B cell (primary cell): ENCODE data around the gene XAF1. TPM values are rescaled to one million over a fixed set of nuclear protein-coding genes. Genes with fewer than 3 reads are reported as not detected.

Experiments used
- ATAC-seq: fragments of 200-7000 bp; cut with Tn5 transposase; one replicate; pipeline ENCODE4 v1.10.0; 2021; ENCODE audit warnings: low read depth, mild to moderate bottlenecking, moderate number of reproducible peaks, moderate library complexity
- CTCF ChIA-PET: fragments of 350-600 bp; sonication (Branson Sonifier 250); formaldehyde crosslinking; loops from one replicate; lab custom pipeline; 2021; ENCODE audit warnings: antibody characterized with exemption, inconsistent platforms; lab: Charles Lee
- POLR2A ChIA-PET: fragments of 350-600 bp; sonication (Branson Sonifier 250); formaldehyde crosslinking; loops from one replicate; lab custom pipeline; 2021; ENCODE audit warnings: antibody characterized with exemption; lab: Charles Lee
- DNase-seq: peaks from one replicate; pipeline ENCODE4 v3.0.0; 2013
- H2AFZ ChIP-seq: 2 replicates; pipeline ENCODE4 v1.6.1; 2012; ENCODE audit warnings: mild to moderate bottlenecking, low read depth, low read length; ENCODE audit not compliant: insufficient read depth, poor library complexity, severe bottlenecking
- H3K27ac ChIP-seq, 2 donors: 1 replicate in 1 of 2; 2 replicates in 1 of 2; pipeline ENCODE4 v1.5.1; 2012 to 2013; ENCODE audit warnings: low read length in 2 of 2, mild to moderate bottlenecking in 2 of 2, moderate library complexity in 1 of 2
- H3K27me3 ChIP-seq, 4 experiments: fragments of 200-600 bp in 1 of 4; sonication (generic) in 1 of 4; replicated peaks in 1 of 4; 1 replicate in 2 of 4; 2 replicates in 2 of 4; pipeline versions ENCODE4 v1.6.1 to v1.7.0; 2013 to 2016; ENCODE audit warnings: low read length in 3 of 4, mild to moderate bottlenecking in 2 of 4, mixed read lengths in 1 of 4, moderate library complexity in 1 of 4; ENCODE audit not compliant: insufficient read depth in 4 of 4, control insufficient read depth in 3 of 4; ENCODE audit errors: control extremely low read depth in 1 of 4
- H3K36me3 ChIP-seq, 2 experiments: replicated peaks in 1 of 2; 1 replicate in 1 of 2; 2 replicates in 1 of 2; pipeline versions ENCODE4 v1.6.1 to v1.7.1; 2013; ENCODE audit warnings: low read length in 1 of 2; ENCODE audit not compliant: insufficient read depth in 2 of 2, control insufficient read depth in 1 of 2; ENCODE audit errors: control extremely low read depth in 1 of 2, extremely low read depth in 1 of 2
- H3K4me1 ChIP-seq, 2 donors: fragments of 200-600 bp in 1 of 2; sonication (generic) in 1 of 2; 1 replicate in 1 of 2; 2 replicates in 1 of 2; pipeline versions ENCODE4 v1.5.1 to v1.6.1; 2013 to 2017; ENCODE audit warnings: low read length in 2 of 2; ENCODE audit not compliant: control insufficient read depth in 2 of 2, insufficient read depth in 2 of 2
- H3K4me2 ChIP-seq: replicated peaks from 2 replicates; pipeline ENCODE3; 2012; ENCODE audit warnings: mild to moderate bottlenecking, low read depth, low read length; ENCODE audit not compliant: poor library complexity, severe bottlenecking
- H3K4me3 ChIP-seq, 5 experiments: fragments of 200-600 bp in 1 of 5; sonication (generic) in 1 of 5; 1 replicate in 3 of 5; 2 replicates in 2 of 5; pipeline versions ENCODE4 v1.5.1 to v1.7.0; 2011 to 2016; ENCODE audit warnings: low read length in 4 of 5, mild to moderate bottlenecking in 4 of 5, low read depth in 2 of 5, control low read depth in 1 of 5, moderate library complexity in 1 of 5; ENCODE audit not compliant: insufficient read depth in 1 of 5; ENCODE audit errors: control extremely low read depth in 1 of 5, extremely low read depth in 1 of 5
- H3K79me2 ChIP-seq: fragments of 200-600 bp; sonication (generic); one replicate; pipeline ENCODE4 v1.6.0; 2016; ENCODE audit warnings: low read length; ENCODE audit not compliant: control insufficient read depth, insufficient read depth
- H3K9ac ChIP-seq: fragments of 200-600 bp; sonication (generic); 2 replicates; pipeline ENCODE4 v1.6.1; 2017; ENCODE audit warnings: mild to moderate bottlenecking, low read length, moderate library complexity
- H3K9me3 ChIP-seq, 3 donors: one replicate each; pipeline versions ENCODE4 v1.6.1 to v1.7.1; 2013; ENCODE audit warnings: low read length in 2 of 3; ENCODE audit not compliant: control insufficient read depth in 2 of 3, insufficient read depth in 1 of 3; ENCODE audit errors: control extremely low read depth in 1 of 3
- H4K20me1 ChIP-seq: 2 replicates; pipeline ENCODE4 v1.6.0; 2012; ENCODE audit warnings: mild to moderate bottlenecking, low read length; ENCODE audit not compliant: insufficient read depth, control insufficient read depth, poor library complexity, severe bottlenecking
- H3K27ac Mint-ChIP-seq: one replicate; pipeline ENCODE4 v1.8.0; 2021; ENCODE audit warnings: mixed read lengths
- H3K27me3 Mint-ChIP-seq: one replicate; pipeline ENCODE4 v1.8.0; 2021; ENCODE audit warnings: mixed read lengths
- H3K4me1 Mint-ChIP-seq: one replicate; pipeline ENCODE4 v1.8.0; 2021; ENCODE audit warnings: mixed read lengths
- H3K4me3 Mint-ChIP-seq: one replicate; pipeline ENCODE4 v1.8.0; 2021; ENCODE audit warnings: mixed read lengths
- H3K9me3 Mint-ChIP-seq: one replicate; pipeline ENCODE4 v1.8.0; 2022; ENCODE audit warnings: mixed read lengths; ENCODE audit not compliant: insufficient read depth
- EZH2 ChIP-seq: IDR thresholded peaks from 2 replicates; pipeline ENCODE4 v1.6.1; 2012; ENCODE audit warnings: borderline replicate concordance, low read depth, mild to moderate bottlenecking, moderate library complexity, low read length; ENCODE audit not compliant: insufficient read depth, poor library complexity, severe bottlenecking
- WGBS: methylation state at CpG from one replicate; pipeline ENCODE4 v1.1.5; 2013; ENCODE audit warnings: missing lambda C conversion rate; ENCODE audit not compliant: insufficient coverage; 5-methylcytosine and 5-hydroxymethylcytosine counted together
- intact Hi-C: fragments of 100-400 bp; cut with micrococcal nuclease; formaldehyde crosslinking; loops from one replicate; pipeline ENCODE4 v1.10.0; 2022
- polyA plus RNA-seq: library from polyadenylated mRNA; depleted of rRNA; stranded (reverse); fragments of >200 nt; gene quantifications from 2 replicates; pipeline ENCODE4 v1.2.3, GENCODE V29; 2012
- total RNA-seq, 2 donors: library from RNA; stranded (reverse); fragments of 120-200 nt in 1 of 2; gene quantifications; 1 replicate in 1 of 2; 2 replicates in 1 of 2; pipeline versions ENCODE4 v1.2.3 to v1.2.4, GENCODE V29; 2013 to 2022
- TF ChIP-seq, protein P1 (sequence below): fragments of 200-600 bp; IDR thresholded peaks from one replicate; pipeline ENCODE4 v1.8.0; 2022; ENCODE audit warnings: antibody characterized with exemption, mild to moderate bottlenecking

The XAF1 gene
- total and polyA plus RNA-seq, 2 donors (not counting 1 experiment from before 2014, with no cell fraction given): 44.8 to 116 TPM

DNA sequence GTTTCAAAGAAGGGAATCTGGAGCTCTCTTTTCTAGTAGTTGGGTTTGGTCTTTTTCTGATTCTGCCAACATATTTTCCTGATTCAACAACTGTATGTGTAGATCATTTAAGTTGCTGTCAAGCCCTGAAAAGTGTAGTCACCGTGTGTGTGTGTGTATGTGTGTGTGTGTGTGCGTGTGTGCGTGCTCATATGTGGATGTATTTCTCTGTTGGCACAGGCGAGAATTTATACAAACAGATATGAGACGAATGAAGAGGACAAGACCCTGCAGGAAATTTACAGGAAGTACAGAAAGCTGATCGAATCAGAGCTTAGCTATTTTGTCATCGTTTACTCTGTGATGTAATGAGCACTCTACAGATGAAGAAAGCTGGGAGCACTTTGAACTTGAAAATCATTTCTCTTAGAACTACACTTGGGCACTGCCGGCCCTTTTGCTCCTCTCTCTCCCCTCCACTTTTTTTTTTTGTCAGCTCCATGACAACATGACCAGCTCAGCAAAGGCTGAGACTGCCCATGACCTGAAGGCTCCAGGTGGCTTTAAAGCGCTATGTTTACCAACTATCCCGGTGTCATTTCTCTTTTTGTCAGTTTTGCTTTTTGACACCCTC lies 31.3 kb downstream of the XAF1 start:
- no peaks in the 10 kb centered on the region for H3K79me2 ChIP-seq
- H3K36me3 ChIP-seq: no peaks in the 10 kb centered on the region
- no peaks in the 10 kb centered on the region for H3K4me1 ChIP-seq
- WGBS: 80% methylated on average over 8 of the region's 10 CpGs
- H3K27me3 Mint-ChIP-seq: peaks cover 83% of the 10 kb centered on the region
- no peak for DNase-seq
- H3K4me2 ChIP-seq: no peak overlapping the region
- no peak overlapping the region for H3K9ac ChIP-seq
- ChIA-PET POLR2A (no interaction called here), CTCF (no interaction called here)
- no peak for ATAC-seq
- peaks cover 3% of the 10 kb centered on the region for H3K9me3 Mint-ChIP-seq
- TF ChIP-seq, protein P1, sequence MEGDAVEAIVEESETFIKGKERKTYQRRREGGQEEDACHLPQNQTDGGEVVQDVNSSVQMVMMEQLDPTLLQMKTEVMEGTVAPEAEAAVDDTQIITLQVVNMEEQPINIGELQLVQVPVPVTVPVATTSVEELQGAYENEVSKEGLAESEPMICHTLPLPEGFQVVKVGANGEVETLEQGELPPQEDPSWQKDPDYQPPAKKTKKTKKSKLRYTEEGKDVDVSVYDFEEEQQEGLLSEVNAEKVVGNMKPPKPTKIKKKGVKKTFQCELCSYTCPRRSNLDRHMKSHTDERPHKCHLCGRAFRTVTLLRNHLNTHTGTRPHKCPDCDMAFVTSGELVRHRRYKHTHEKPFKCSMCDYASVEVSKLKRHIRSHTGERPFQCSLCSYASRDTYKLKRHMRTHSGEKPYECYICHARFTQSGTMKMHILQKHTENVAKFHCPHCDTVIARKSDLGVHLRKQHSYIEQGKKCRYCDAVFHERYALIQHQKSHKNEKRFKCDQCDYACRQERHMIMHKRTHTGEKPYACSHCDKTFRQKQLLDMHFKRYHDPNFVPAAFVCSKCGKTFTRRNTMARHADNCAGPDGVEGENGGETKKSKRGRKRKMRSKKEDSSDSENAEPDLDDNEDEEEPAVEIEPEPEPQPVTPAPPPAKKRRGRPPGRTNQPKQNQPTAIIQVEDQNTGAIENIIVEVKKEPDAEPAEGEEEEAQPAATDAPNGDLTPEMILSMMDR: no peak
- TF ChIP-seq EZH2: no peak
- intact Hi-C loops: no loop called here
- no peak overlapping the region for H3K27ac Mint-ChIP-seq
- H3K4me3 ChIP-seq: no peak overlapping the region
- peaks cover 0 to 3% (median 2%) of the 10 kb centered on the region in 3 donors for H3K9me3 ChIP-seq
- no peak overlapping the region for H3K27ac ChIP-seq
- no peak overlapping the region for H2AFZ ChIP-seq
- no peaks in the 10 kb centered on the region for H3K4me1 Mint-ChIP-seq
- H3K4me3 Mint-ChIP-seq: no peak overlapping the region
- peaks cover 0 to 14% (median 8%) of the 10 kb centered on the region in 4 experiments for H3K27me3 ChIP-seq
- no peaks in the 10 kb centered on the region for H4K20me1 ChIP-seq

DNA sequence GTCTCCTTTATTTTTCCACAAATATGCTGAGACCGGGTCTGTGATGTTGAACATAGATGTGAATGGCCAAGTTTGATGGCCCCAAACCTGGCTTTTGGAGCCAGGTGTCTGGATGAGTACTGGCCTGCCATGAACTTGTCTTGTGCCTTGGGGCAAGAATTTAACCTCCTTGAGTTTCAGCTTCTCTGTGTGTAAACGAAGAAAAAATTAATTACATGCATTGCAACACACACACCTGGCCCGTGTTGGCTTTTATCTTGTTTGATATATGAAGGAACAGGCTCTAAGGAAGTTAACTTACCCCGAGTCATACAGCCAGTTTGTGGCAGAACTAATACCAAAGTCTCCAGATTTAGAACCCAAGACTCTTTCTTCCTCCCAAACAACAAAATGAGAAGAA lies 33.3 kb downstream of the XAF1 start:
- WGBS: 60% methylated on average over 1 of the region's 4 CpGs
- no peak for TF ChIP-seq EZH2
- TF ChIP-seq, protein P1: no peak
- Histone ChIP-seq H3K4me1 (no peaks in the 10 kb centered on the region), H3K79me2 (no peaks in the 10 kb centered on the region), H3K4me2 (no peak overlapping the region), H3K27me3 (peaks cover 0 to 8% (median 6%) of the 10 kb centered on the region in 4 experiments), H3K4me3 (no peak overlapping the region), H3K9ac (no peak overlapping the region), H3K36me3 (no peaks in the 10 kb centered on the region), H3K27ac (no peak overlapping the region), H3K9me3 (no peaks in the 10 kb centered on the region), H4K20me1 (no peaks in the 10 kb centered on the region), H2AFZ (no peak overlapping the region)
- ChIA-PET POLR2A (no interaction called here), CTCF (no interaction called here)
- intact Hi-C loops: no loop called here
- no peak overlapping the region for H3K4me3 Mint-ChIP-seq
- no peaks in the 10 kb centered on the region for H3K4me1 Mint-ChIP-seq
- no peak for DNase-seq
- H3K27me3 Mint-ChIP-seq: peaks cover 79% of the 10 kb centered on the region
- no peak overlapping the region for H3K27ac Mint-ChIP-seq
- H3K9me3 Mint-ChIP-seq: peaks cover 3% of the 10 kb centered on the region
- ATAC-seq: no peak
